ENCODE measurements around the gene ANG.
"Not testable (repeated sequence)": the region's sequence is repeated elsewhere in the genome, so short reads cannot be mapped to it uniquely, and the experiment has no call there.

The ANG gene

DNA sequence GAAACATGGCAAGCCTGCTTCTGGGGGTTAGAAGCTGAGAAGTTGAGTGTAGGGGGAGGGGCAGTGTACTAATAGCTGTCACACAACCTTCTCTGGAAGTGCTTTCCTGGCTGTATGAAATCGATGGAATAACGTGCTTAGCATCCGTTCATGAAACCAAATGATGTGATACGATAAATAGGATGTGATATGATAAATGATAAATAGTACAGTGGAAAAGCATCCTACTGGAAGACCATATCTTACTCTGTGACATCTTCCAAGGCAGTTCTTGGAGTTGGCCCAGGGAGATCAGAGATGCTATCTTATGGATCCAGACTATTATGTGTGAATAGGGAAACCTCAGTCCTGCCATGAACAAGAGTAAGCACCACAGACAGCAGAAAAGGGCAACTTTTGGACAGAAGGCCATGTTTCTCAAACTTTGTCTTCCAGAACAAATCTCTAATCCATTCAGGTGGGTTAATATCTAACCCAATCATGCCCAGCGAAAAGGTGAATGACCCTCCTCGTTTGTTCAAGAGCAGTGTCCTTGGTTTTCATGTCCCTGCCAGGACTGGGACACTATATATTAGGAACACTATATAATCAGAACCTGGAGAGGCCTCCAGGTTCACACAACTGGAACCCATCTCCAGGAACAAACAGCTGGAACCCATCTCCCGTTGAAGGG lies at the start of gene ANG:
TSS of gene ANG (plus strand) at position 598 of the 673 bp plus-strand sequence. CDS start 4,801 bp downstream, outside the sequence.
- DNase-seq (ENCODE audit: low spot score) = no peak

DNA sequence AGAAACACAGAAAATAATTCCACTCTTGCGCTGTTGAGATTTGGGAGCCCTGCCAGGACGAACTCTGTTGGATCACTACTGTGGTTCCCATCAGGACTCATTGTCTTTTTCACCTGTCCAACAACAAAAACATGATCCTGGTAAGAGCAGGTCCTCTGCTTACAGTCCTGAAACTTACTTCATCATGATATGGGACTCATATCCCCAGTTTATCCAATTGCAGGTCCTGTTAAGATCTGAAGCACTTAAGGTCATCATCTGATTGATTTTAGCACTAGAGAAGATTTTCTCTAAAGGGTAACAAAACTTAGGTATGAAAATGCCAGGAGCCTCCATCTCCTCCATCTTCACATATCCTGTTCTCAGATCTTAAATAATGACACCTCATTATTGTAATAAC lies 47.0 kb upstream of the ANG start, which contains the start of gene OR6S1:
TSS of gene OR6S1 (minus strand) at position 101 of the 400 bp plus-strand sequence. CDS start at position 101, 0 bp downstream.
- no peak for DNase-seq (ENCODE audit: low spot score)

DNA sequence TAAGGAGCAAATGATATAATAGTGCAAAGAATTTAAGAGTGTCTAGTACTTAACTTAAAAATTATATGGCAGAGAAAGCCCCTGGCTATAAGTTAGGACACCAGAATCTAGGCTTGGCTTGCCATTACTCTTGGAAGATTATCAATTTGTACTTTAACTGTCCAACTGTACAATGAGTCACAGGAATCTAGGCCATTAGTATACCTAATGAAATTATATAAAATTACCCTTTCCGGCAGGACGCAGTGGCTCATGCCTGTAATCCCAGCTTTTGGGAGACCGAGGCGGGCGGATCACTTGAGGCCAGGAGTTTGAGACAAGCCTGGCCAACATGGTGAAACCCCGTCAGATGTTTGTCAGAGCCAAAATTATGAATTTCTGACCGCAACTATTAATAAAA lies 46.4 kb upstream of the ANG start:
- DNase-seq (ENCODE audit: low spot score) = no peak

- not testable (repeated sequence) for DNase-seq (ENCODE audit: low spot score)
Measured at GRCh38 chr14:20642755-20643154, 45.8 kb upstream of the ANG start.

GRCh38 chr14:20644520-20644919 lies 44.0 kb upstream of the ANG start:
- DNase-seq (ENCODE audit: low spot score) = no peak

DNA sequence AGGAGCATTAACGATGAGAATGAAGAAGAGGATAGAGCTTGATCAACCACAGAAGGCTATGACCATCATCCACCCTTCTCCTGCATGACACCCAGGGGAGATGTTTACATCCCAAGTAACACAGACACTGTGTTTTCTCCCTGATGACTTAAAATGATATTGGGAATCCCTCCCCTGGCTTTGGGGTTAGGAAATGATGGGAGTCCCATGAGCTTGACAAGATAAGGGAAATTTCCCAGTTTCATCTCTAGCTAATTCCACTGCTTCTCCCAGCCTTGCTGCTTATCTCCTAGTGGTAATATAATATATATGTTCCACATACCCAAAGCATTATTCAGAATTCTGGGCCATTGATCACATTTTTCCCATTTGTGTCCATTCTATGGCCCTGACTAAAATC lies 43.1 kb upstream of the ANG start:
- no peak for DNase-seq (ENCODE audit: low spot score)

DNA sequence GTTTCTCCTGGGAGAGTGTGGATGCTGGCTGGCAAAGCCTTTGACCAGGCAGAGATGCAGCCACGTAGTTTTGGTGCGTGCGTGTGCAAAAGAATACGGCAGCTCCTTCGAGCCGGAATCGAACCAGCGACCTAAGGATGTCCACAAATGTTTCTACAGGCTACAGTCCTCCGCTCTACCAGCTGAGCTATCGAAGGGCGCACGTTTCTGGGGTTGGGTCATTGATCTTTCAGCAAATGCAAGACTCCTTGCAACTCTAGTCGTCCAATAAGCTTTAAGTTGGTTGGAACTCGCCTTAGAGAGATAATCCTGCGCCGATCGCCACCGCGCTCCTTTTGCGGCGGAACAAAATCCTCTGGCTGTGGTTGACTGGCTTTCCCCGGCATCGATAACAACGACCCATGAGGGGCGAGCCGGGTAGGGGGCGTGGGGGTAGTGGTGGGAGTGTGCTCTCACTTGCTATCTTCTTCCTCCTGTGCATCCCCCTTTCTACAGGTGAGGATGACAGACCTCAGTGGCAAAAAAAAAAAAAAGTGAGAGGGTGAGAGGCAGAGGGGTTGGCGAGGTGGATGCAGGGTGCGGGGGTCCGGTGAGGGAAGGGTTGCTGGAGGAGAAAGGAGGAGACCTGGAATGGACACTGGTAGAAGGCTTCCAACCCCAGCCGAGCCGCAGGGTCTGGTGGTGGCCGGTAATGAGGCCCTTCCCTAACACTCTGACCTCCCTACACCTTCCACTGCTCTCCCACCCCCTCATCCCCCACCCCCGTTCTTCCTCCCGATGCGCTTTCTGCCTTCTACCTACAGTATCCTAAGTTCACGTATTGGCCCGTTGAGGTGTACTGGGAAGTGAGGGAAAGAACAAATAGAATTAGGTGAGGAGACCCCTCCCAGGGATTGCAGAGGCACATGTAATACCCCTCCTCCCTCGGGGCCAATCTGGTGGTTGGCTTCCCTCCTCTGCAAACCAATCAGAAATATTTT lies 35.3 kb upstream of the ANG start:
- DNase-seq (ENCODE audit: low spot score) = peak; percentile 82

DNA sequence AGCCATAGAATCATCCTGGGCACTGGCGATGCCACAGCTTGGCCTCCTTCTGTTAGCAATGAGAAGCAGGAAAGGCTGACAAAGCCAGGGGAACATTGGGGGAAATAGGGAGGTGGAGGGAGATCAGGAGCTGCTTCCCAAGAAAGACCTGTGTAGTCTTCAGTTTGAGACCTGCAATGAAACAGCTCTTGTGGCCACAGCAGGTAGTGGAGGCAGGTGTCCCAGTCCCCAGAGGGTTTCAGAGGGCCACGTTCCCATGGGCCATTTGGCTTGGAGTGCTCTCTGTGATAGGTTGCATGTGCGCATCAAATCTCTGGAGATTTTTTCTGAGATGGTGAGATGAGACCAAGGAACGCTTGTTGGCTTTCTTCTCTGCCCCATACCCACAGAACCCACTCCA lies 32.7 kb upstream of the ANG start:
- no peak for DNase-seq (ENCODE audit: low spot score)

- no peak for DNase-seq (ENCODE audit: low spot score)
Measured at GRCh38 chr14:20656274-20656673, 32.3 kb upstream of the ANG start.

GRCh38 chr14:20657216-20658211 lies 31.1 kb upstream of the ANG start:
- peak; percentile 65 for DNase-seq (ENCODE audit: low spot score)

- DNase-seq (ENCODE audit: low spot score) = no peak
Measured at GRCh38 chr14:20658246-20658645, 30.3 kb upstream of the ANG start.

DNA sequence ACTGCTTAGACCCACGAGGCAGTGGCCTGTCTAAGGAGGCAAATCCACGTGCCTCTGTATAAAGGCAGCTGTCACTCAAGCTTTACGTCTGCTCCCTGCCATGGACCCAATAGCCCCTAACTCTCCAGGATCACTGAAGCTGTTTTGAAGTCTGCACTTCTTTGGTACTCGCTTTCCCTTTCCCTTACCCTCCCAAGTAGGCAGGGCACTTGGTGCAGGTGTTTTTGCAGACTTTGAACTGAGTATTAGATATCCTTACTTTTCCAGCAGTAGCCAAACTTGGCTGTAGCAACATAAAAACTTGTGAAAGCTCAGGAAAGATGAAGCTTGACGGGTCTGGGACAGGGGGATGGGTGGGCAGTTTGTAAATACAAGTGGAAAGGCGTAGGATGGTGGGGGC lies 29.2 kb upstream of the ANG start:
- no peak for DNase-seq (ENCODE audit: low spot score)

DNA sequence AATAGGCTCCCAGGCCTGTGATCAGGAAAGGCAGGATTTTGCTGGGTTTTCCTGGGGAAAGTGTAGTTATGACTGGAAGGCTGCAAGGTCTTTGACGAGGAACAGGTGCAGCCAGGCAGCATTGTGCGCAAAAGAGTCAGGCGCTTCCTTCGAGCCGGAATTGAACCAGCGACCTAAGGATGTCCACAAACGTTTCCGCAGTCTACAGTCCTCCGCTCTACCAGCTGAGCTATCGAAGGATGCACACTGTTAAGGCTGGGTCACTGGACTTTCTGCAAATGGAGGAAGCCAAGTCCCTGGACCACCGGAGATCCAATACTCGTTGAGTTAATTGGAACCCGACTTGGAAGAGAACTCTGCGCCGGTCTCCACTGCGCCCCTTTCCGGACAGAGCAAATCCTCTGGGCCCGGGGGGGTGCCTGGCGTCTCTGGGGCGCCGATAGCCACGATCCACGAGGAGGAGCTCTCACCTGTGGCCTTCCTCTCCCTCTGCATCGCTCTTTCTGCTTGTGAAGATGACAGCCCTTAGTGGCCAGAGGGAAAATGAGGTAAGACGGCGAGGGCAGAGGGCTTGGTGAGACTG lies 28.7 kb upstream of the ANG start:
- no peak for DNase-seq (ENCODE audit: low spot score)

DNA sequence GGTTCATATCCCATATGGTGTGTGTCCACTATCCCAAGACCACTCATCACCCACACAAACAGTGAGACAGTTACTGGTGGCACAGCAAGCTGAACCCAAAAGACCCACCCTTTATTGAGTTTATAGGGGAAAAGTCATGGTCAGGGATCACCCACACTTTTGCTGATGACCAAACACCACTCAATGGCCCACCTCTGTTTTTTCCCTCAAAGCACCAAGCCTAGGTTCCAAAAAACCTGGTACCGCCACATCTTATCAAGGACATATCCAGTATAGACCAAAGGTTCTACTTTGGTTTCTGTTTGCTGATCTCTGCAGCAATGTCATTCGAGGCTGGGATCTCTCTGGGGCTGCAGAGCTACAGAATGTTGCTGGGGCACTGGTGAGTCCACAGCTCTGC lies 27.4 kb upstream of the ANG start:
- no peak for DNase-seq (ENCODE audit: low spot score)

DNA sequence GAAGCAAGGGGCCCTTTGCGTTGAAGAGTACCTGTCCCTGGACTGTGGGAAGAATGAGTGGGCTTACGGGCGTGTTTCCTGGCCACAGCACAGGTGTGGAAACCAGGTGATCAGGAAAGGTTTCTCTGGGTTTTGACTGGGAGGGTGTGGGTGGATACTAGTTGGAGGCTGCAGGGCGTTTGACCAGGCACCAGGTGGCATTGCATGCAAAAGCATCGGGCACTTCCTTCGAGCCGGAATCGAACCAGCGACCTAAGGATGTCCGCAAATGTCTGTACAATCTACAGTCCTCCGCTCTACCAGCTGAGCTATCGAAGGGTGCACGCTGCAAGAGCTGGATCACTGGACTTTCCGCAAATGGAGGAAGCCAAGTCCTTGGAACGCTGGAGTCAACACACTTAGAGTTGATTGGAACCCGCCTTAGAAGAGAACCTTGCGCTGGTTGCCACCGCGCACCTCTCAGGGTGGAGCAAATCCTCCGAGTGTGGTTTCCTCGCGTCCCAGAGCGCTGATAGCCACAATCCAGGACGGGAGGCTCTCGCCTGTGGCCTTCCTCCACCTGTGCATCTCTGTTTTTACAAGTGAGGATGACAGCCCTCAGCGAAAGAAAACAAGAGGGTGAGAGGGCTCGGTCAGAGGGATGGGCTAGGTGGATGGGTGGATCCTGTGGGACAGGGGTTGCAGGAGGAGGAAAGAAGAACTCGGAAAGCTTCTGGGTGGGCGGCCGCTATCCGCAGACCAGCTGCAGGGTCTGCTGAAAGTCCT lies 25.4 kb upstream of the ANG start:
- peak; percentile 68 for DNase-seq (ENCODE audit: low spot score)

GRCh38 chr14:20666400-20666961 lies 22.1 kb upstream of the ANG start:
- not testable (repeated sequence) for DNase-seq (ENCODE audit: low spot score)

DNA sequence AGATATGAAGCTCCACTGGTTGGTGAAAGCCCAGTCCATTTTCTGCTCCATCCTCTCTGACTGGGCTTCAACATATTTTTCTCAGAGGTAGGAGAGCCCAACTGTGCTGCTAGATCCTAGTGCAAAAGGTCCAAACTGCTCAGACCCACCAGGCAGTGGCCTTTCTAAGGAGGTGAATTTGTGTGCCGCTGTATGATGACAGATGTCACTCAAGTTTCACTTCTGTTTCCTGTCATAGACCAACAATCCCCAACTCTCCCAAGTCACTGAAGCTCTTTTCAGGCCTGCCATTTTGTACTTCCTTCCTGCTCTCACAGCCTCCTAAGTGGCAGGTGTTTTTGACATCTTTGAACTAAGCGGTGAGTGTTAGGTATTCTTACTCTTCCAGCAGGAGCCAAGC lies 20.6 kb upstream of the ANG start:
- no peak for DNase-seq (ENCODE audit: low spot score)

DNA sequence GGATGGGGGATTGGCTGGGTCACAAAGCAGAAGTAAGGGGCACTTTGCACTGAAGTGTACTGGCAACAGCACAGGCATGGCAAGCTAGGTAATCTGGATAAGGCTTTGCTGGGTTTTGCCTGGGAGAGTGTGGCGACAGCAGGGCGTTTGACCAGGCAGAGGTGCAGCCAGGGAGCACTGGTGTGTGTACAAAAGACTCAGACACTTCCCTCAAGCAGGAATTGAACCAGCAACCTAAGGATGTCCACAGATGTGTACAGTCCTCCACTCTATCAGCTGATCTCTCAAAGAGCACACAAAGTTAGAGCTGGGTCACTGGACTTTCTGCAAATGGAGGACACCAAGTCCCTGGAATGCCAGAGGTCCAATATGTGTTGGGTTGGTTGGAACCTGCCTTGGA lies 19.6 kb upstream of the ANG start:
- DNase-seq (ENCODE audit: low spot score) = no peak

- peak; percentile 25 for DNase-seq (ENCODE audit: low spot score)
Measured at GRCh38 chr14:20671597-20672283, 16.8 kb upstream of the ANG start.

- no peak for DNase-seq (ENCODE audit: low spot score)
Measured at GRCh38 chr14:20675669-20676068, 12.9 kb upstream of the ANG start.

Data from COLO829 (cell line).